Hepatocyte (in vitro differentiated cells): ENCODE measurements around the gene PLXND1. TPM values are rescaled to one million over a fixed set of nuclear protein-coding genes. Genes with fewer than 3 reads are reported as not detected.

Experiments
- DNase-seq: peaks from one replicate; pipeline ENCODE4 v3.0.0-alpha.2; 2016; ENCODE audit warnings: low spot score
- H2AFZ ChIP-seq: fragments of 200-600 bp; sonication (generic); 2 replicates; pipeline ENCODE4 v1.6.0; 2016; ENCODE audit warnings: antibody characterized with exemption, mild to moderate bottlenecking
- H3K27ac ChIP-seq: fragments of 200-600 bp; sonication (generic); 2 replicates; pipeline ENCODE4 v1.5.1; 2016; ENCODE audit warnings: mild to moderate bottlenecking
- H3K27me3 ChIP-seq: fragments of 200-600 bp; sonication (generic); 2 replicates; pipeline ENCODE4 v1.6.1; 2016
- H3K36me3 ChIP-seq: fragments of 200-600 bp; sonication (generic); replicated peaks from 2 replicates; pipeline ENCODE4 v1.5.1; 2016; ENCODE audit warnings: low read depth; ENCODE audit not compliant: insufficient read depth
- H3K4me1 ChIP-seq: fragments of 200-600 bp; sonication (generic); 2 replicates; pipeline ENCODE4 v1.5.1; 2016; ENCODE audit warnings: mild to moderate bottlenecking, moderate library complexity; ENCODE audit not compliant: insufficient read depth
- H3K4me2 ChIP-seq: fragments of 200-600 bp; sonication (generic); 2 replicates; pipeline ENCODE4 v1.6.0; 2016
- H3K4me3 ChIP-seq: fragments of 200-600 bp; sonication (generic); 2 replicates; pipeline ENCODE4 v1.5.1; 2016; ENCODE audit warnings: mild to moderate bottlenecking
- H3K79me2 ChIP-seq: fragments of 200-600 bp; sonication (generic); 2 replicates; pipeline ENCODE4 v1.6.0; 2017; ENCODE audit warnings: mild to moderate bottlenecking
- H3K9me2 ChIP-seq: fragments of 200-600 bp; sonication (generic); replicated peaks from 2 replicates; pipeline ENCODE4 v1.6.0; 2017; ENCODE audit warnings: mild to moderate bottlenecking; ENCODE audit not compliant: insufficient read depth
- H3K9me3 ChIP-seq: fragments of 200-600 bp; sonication (generic); 2 replicates; pipeline ENCODE4 v1.5.1; 2016; ENCODE audit warnings: low read depth, mild to moderate bottlenecking
- H4K20me1 ChIP-seq: fragments of 200-600 bp; sonication (generic); 2 replicates; pipeline ENCODE4 v1.6.0; 2016; ENCODE audit warnings: mild to moderate bottlenecking; ENCODE audit not compliant: insufficient read depth, poor library complexity, severe bottlenecking
- EZH2 ChIP-seq: fragments of 200-600 bp; sonication (generic); IDR thresholded peaks from 2 replicates; pipeline ENCODE4 v1.6.1; 2016; ENCODE audit warnings: antibody characterized with exemption, mild to moderate bottlenecking, borderline replicate concordance
- EZH2phosphoT487 ChIP-seq: fragments of 200-600 bp; sonication (generic); IDR thresholded peaks from one replicate; pipeline ENCODE4 v1.6.1; 2018; ENCODE audit warnings: antibody characterized with exemption, mild to moderate bottlenecking, low read depth, moderate library complexity; ENCODE audit not compliant: unreplicated experiment, severe bottlenecking
- WGBS: methylation state at CpG from one replicate; pipeline ENCODE4 v1.1.6; 2016; ENCODE audit warnings: low lambda C conversion rate; ENCODE audit errors: missing lambda C conversion rate; 5-methylcytosine and 5-hydroxymethylcytosine counted together
- polyA plus RNA-seq: library from polyadenylated mRNA; unstranded; fragments of >200 nt; fragmentation: Nextera tagmentation; extraction: Ambion mirVana; gene quantifications from 2 replicates; pipeline ENCODE4 v1.2.1, GENCODE V29; 2016
- total RNA-seq: library from RNA; depleted of rRNA; stranded (reverse); fragments of >200 nt; gene quantifications from 2 replicates; pipeline ENCODE4 v1.2.3, GENCODE V29; 2014
- TF ChIP-seq, protein P1 (sequence below): fragments of 200-600 bp; sonication (generic); IDR thresholded peaks from 2 replicates; pipeline ENCODE4 v1.5.1; 2016; ENCODE audit warnings: antibody characterized with exemption, mild to moderate bottlenecking; ENCODE audit not compliant: poor library complexity

The PLXND1 gene
- total and polyA plus RNA-seq, 2 experiments from 2014 or later, result 36.3 to 45.3 TPM

DNA sequence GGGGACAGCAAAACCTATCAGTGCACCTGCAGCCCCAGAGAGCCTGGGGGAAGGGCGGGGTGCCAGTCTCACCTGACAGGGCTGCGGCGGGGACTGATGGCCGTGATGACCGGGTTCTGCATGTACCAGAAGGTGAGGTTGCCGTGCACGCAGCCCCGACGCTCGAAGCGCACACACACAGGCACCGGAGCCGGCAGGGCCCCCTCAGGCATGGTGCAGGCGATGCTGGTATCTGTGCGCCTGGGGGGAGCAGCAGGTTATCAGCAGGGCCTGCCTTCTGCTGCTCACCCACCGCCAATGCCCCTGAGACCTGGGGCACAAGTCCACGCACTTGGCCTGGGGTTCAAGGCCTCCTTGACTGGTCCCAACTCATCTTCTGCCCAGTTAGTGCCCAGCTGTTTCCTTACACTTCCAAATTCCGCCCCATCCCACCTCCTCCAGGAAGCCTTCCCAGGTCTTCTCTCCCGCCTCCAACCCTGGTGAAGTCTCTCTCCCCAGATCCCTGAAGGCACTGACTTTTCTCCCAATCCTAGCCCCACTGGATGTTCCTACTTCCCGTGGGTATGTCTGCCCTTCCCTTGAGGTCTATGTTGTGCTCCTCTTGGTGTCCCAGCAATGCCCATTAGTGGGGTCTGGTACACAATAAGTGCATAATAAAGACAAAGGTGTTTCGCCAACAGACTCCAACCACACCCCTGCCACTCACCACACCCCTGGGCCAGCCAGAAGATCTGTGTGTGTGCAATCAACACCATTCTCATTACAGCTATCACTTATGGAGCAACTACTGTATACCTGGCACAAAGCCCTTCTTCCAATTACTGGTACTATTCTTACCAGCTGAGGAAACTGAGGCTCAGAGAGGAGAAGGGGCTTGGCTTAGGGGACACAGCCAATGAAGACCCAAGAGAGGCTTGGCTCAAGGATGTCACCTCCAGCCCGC, 34.6 kb downstream of the PLXND1 start:
- Histone ChIP-seq H3K36me3 (no peaks in the 10 kb centered on the region), H3K4me3 (no peak overlapping the region), H3K9me3 (no peaks in the 10 kb centered on the region), H3K9me2 (no peaks in the 10 kb centered on the region), H3K4me1 (no peaks in the 10 kb centered on the region), H4K20me1 (no peaks in the 10 kb centered on the region), H3K27me3 (no peaks in the 10 kb centered on the region), H3K27ac (no peak overlapping the region), H2AFZ (no peak overlapping the region), H3K4me2 (no peak overlapping the region), H3K79me2 (no peaks in the 10 kb centered on the region)
- TF ChIP-seq EZH2phosphoT487 (no peak), EZH2 (no peak)
- TF ChIP-seq, protein P1, sequence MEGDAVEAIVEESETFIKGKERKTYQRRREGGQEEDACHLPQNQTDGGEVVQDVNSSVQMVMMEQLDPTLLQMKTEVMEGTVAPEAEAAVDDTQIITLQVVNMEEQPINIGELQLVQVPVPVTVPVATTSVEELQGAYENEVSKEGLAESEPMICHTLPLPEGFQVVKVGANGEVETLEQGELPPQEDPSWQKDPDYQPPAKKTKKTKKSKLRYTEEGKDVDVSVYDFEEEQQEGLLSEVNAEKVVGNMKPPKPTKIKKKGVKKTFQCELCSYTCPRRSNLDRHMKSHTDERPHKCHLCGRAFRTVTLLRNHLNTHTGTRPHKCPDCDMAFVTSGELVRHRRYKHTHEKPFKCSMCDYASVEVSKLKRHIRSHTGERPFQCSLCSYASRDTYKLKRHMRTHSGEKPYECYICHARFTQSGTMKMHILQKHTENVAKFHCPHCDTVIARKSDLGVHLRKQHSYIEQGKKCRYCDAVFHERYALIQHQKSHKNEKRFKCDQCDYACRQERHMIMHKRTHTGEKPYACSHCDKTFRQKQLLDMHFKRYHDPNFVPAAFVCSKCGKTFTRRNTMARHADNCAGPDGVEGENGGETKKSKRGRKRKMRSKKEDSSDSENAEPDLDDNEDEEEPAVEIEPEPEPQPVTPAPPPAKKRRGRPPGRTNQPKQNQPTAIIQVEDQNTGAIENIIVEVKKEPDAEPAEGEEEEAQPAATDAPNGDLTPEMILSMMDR, result no peak
- no peak for DNase-seq
- 91% methylated on average over 17 of the region's 22 CpGs for WGBS

DNA sequence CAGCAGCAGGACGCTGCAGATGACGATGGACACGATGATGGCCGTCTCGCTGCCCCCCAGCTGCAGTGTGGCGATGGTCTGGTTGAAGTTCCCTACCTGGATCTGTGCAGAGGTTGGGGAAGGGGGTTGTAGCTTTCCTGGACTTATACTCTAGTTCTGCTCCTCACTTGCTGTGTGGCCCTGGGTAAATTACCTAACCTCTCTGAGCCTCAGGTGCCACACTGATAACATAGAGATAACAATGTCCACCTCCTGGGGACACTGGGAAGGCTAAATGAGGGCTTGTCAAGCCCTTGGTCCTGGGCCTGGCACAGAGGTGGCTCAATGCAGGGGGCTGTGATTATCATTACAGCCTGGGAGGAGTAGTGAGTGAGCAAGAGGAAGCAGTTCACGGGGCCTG, 36.6 kb downstream of the PLXND1 start:
- 97% methylated on average over 7 of the region's 7 CpGs for WGBS
- no peaks in the 10 kb centered on the region for H3K36me3 ChIP-seq
- no peak overlapping the region for H2AFZ ChIP-seq
- H3K9me2 ChIP-seq, result no peaks in the 10 kb centered on the region
- H3K4me1 ChIP-seq, result no peaks in the 10 kb centered on the region
- H4K20me1 ChIP-seq, result no peaks in the 10 kb centered on the region
- no peaks in the 10 kb centered on the region for H3K9me3 ChIP-seq
- H3K4me3 ChIP-seq, result no peak overlapping the region
- H3K4me2 ChIP-seq, result no peak overlapping the region
- H3K79me2 ChIP-seq, result no peaks in the 10 kb centered on the region
- no peak for DNase-seq
- no peak overlapping the region for H3K27ac ChIP-seq
- TF ChIP-seq, protein P1, result no peak
- TF ChIP-seq EZH2phosphoT487, result no peak
- no peak for TF ChIP-seq EZH2
- H3K27me3 ChIP-seq, result no peaks in the 10 kb centered on the region

DNA sequence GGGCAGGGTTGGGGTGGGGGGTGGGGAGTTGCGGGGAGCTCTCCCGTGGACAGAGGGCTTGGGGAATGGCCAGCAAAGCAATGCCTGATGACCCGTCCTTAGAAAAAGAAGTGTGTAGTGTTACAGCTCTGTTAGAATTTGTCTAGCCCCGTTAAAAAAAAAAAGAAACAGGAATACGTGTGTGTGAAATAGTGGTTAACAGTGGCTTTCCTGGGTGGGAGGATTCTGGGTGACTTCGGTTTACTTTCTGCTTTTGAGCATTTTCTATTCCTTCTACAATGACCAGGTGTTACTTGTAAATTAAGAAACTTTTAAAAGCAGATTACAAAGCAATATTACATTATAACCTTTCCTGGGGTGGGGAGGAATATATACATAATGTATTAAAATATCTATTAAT, 38.5 kb downstream of the PLXND1 start:
- Histone ChIP-seq H3K27me3 (no peaks in the 10 kb centered on the region), H3K27ac (no peak overlapping the region), H3K4me1 (no peaks in the 10 kb centered on the region), H3K4me2 (no peak overlapping the region), H2AFZ (no peak overlapping the region), H3K4me3 (no peak overlapping the region), H3K9me2 (no peaks in the 10 kb centered on the region), H4K20me1 (no peaks in the 10 kb centered on the region), H3K79me2 (no peaks in the 10 kb centered on the region), H3K36me3 (no peaks in the 10 kb centered on the region), H3K9me3 (no peaks in the 10 kb centered on the region)
- TF ChIP-seq EZH2, result no peak
- TF ChIP-seq, protein P1, result no peak
- TF ChIP-seq EZH2phosphoT487, result no peak
- DNase-seq, result no peak
- 93% methylated on average over 3 of the region's 6 CpGs for WGBS
